Keratinocyte (primary cell): ENCODE measurements around the gene LRR1. TPM values are rescaled to one million over a fixed set of nuclear protein-coding genes. Genes with fewer than 3 reads are reported as not detected.

Source experiments
- DNase-seq: peaks from one replicate; pipeline ENCODE4 v3.0.0-alpha.2; 2011; ENCODE audit warnings: low read depth, missing footprints, low spot score
- FAIRE-seq: peaks from 2 replicates; lab custom pipeline; 2011; peaks lifted over from hg19 to GRCh38; lab: Jason Lieb, UNC
- H2AFZ ChIP-seq: 2 replicates; pipeline ENCODE4 v1.6.0; 2012; ENCODE audit warnings: low read length, control low read depth, inconsistent platforms; ENCODE audit not compliant: control insufficient read depth
- H3K27ac ChIP-seq: 2 replicates; pipeline ENCODE4 v1.5.1; 2011; ENCODE audit warnings: low read length; ENCODE audit not compliant: control insufficient read depth, insufficient read depth
- H3K27me3 ChIP-seq: 3 replicates; pipeline ENCODE4 v1.6.0; 2011; ENCODE audit warnings: low read length; ENCODE audit not compliant: control insufficient read depth, insufficient read depth; ENCODE audit errors: extremely low read depth
- H3K36me3 ChIP-seq, 2 experiments: 2 replicates in 1 of 2; 3 replicates in 1 of 2; pipeline ENCODE4 v1.5.1; 2011; ENCODE audit warnings: low read length in 2 of 2, mild to moderate bottlenecking in 1 of 2; ENCODE audit not compliant: control insufficient read depth in 2 of 2, insufficient read depth in 2 of 2; ENCODE audit errors: extremely low read depth in 1 of 2
- H3K4me1 ChIP-seq: 3 replicates; pipeline ENCODE4 v1.5.1; 2011; ENCODE audit warnings: low read length; ENCODE audit not compliant: control insufficient read depth, insufficient read depth; ENCODE audit errors: extremely low read depth
- H3K4me2 ChIP-seq: 3 replicates; pipeline ENCODE4 v1.6.0; 2011; ENCODE audit warnings: low read depth, low read length; ENCODE audit not compliant: control insufficient read depth, insufficient read depth; ENCODE audit errors: extremely low read depth
- H3K4me3 ChIP-seq, 3 experiments: fragments of 200-600 bp in 1 of 3; sonication (generic) in 1 of 3; 2 replicates in 2 of 3; 3 replicates in 1 of 3; pipeline ENCODE4 v1.5.1; 2011 to 2016; ENCODE audit warnings: low read length in 3 of 3, mild to moderate bottlenecking in 3 of 3, control low read depth in 2 of 3, inconsistent platforms in 1 of 3, low read depth in 1 of 3, mixed read lengths in 1 of 3, mixed run types in 1 of 3, moderate library complexity in 1 of 3; ENCODE audit not compliant: control insufficient read depth in 2 of 3, insufficient read depth in 2 of 3; ENCODE audit errors: extremely low read depth in 1 of 3
- H3K79me2 ChIP-seq: 2 replicates; pipeline ENCODE4 v1.6.0; 2012; ENCODE audit warnings: low read length; ENCODE audit not compliant: control insufficient read depth, insufficient read depth
- H3K9ac ChIP-seq: 3 replicates; pipeline ENCODE4 v1.6.0; 2011; ENCODE audit warnings: low read length; ENCODE audit not compliant: control insufficient read depth, insufficient read depth; ENCODE audit errors: extremely low read depth
- H3K9me1 ChIP-seq: 3 replicates; pipeline ENCODE4 v1.6.0; 2011; ENCODE audit warnings: low read length; ENCODE audit not compliant: control insufficient read depth, insufficient read depth; ENCODE audit errors: extremely low read depth
- H3K9me3 ChIP-seq: 2 replicates; pipeline ENCODE4 v1.5.1; 2012; ENCODE audit warnings: low read depth, low read length; ENCODE audit not compliant: control insufficient read depth
- H4K20me1 ChIP-seq: 3 replicates; pipeline ENCODE4 v1.6.0; 2011; ENCODE audit warnings: low read length; ENCODE audit not compliant: control insufficient read depth, insufficient read depth; ENCODE audit errors: extremely low read depth
- CTCF ChIP-seq, 3 experiments: IDR thresholded peaks in 1 of 3; conservative IDR thresholded peaks in 1 of 3; optimal IDR thresholded peaks in 1 of 3; 2 replicates in 2 of 3; 3 replicates in 1 of 3; pipeline versions ENCODE3 to v1.5.1; 2011; ENCODE audit warnings: low read length in 3 of 3, mild to moderate bottlenecking in 3 of 3, moderate library complexity in 2 of 3, control low read depth in 1 of 3, inconsistent platforms in 1 of 3; ENCODE audit not compliant: insufficient read depth in 2 of 3; ENCODE audit errors: extremely low read depth in 1 of 3
- EZH2 ChIP-seq: IDR thresholded peaks from one replicate; pipeline ENCODE4 v1.6.1; 2012; ENCODE audit warnings: inconsistent platforms, mild to moderate bottlenecking, low read length, moderate library complexity
- dilution Hi-C: fragments of 300-500 bp; cut with MboI; formaldehyde crosslinking; loops from one replicate; pipeline ENCODE4 v1.7.0; 2020; ENCODE audit warnings: low sequenced_read_pairs; ENCODE audit not compliant: extremely low pct_ligation_motif_present
- polyA plus RNA-seq, 5 experiments: library from polyadenylated mRNA; depleted of rRNA in 3 of 5; stranded (reverse) in 3 of 5; stranded (forward) in 1 of 5; unstranded in 1 of 5; fragments of >200 nt; gene quantifications; 1 replicate in 1 of 5; 2 replicates in 3 of 5; 3 replicates in 1 of 5; pipeline versions ENCODE4 v1.2.1 to v1.2.3, GENCODE V29; 2011 to 2012; ENCODE audit warnings: missing spikeins in 2 of 5, low read depth in 1 of 5, low replicate concordance in 1 of 5

LRR1 gene
- polyA plus RNA-seq, 1 donor (not counting 4 experiments of a cell fraction or from before 2014, with no cell fraction given) = 22.7 TPM

DNA sequence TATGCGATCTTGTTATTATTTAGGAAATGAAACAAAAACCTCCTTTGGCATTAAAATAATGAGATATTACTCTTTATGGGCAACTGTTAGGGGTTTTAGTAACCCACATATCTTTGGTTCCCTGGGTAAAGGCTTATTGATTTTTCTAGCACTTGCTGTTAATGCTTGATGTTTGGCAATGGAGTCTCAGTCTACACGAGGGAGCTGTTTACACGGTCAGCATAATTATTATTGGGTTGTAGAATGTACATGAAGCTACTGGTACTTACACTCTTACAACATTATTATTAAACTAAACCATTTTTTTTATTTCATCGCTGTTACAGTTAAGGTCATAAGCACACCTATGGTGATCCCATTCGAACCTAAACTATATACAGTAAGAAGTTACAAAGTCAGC is 24.7 kb upstream of the LRR1 start:
- no peaks in the 10 kb centered on the region for H3K9me1 ChIP-seq
- H2AFZ ChIP-seq = no peak overlapping the region
- H3K36me3 ChIP-seq = peaks cover 4 to 14% of the 10 kb centered on the region in 2 experiments
- FAIRE-seq (no peak), DNase-seq (no peak)
- no peak overlapping the region for H3K4me2 ChIP-seq
- H3K9me3 ChIP-seq = no peaks in the 10 kb centered on the region
- H4K20me1 ChIP-seq = no peaks in the 10 kb centered on the region
- no peak overlapping the region for H3K27ac ChIP-seq
- H3K4me1 ChIP-seq = no peaks in the 10 kb centered on the region
- no peak overlapping the region for H3K9ac ChIP-seq
- H3K79me2 ChIP-seq = no peaks in the 10 kb centered on the region
- dilution Hi-C loops = no loop called here
- no peak overlapping the region for H3K4me3 ChIP-seq
- no peak for TF ChIP-seq EZH2
- TF ChIP-seq CTCF (optimal IDR thresholded peaks at IDR 0.05 in 1 of 3, IDR thresholded peaks at IDR 0.05 in 1 of 3, conservative IDR thresholded peaks at IDR 0.05 in 1 of 3; ENCODE audit: extremely low read depth in 1 of 3, insufficient read depth in 2 of 3, low read length in 3 of 3) = no peak
- no peaks in the 10 kb centered on the region for H3K27me3 ChIP-seq

- Histone ChIP-seq H3K27ac (no peak overlapping the region), H2AFZ (no peak overlapping the region), H3K4me1 (peaks cover 12% of the 10 kb centered on the region), H3K36me3 (peaks cover 4 to 24% of the 10 kb centered on the region in 2 experiments), H3K27me3 (no peaks in the 10 kb centered on the region), H3K4me2 (no peak overlapping the region), H3K9me3 (no peaks in the 10 kb centered on the region), H4K20me1 (peaks cover 8% of the 10 kb centered on the region), H3K9ac (no peak overlapping the region), H3K9me1 (no peaks in the 10 kb centered on the region), H3K79me2 (peaks cover 30% of the 10 kb centered on the region), H3K4me3 (no peak overlapping the region)
- DNase-seq (no peak), FAIRE-seq (no peak)
- dilution Hi-C loops = no loop called here
- TF ChIP-seq CTCF (optimal IDR thresholded peaks at IDR 0.05 in 1 of 3, IDR thresholded peaks at IDR 0.05 in 1 of 3, conservative IDR thresholded peaks at IDR 0.05 in 1 of 3; ENCODE audit: extremely low read depth in 1 of 3, insufficient read depth in 2 of 3, low read length in 3 of 3) (no peak), EZH2 (no peak)
These were observed 20.6 kb upstream of the LRR1 start for GRCh38 chr14:49578141-49578540.
